Common myeloid progenitor, CD34-positive (primary cell): Measurements from ENCODE around the gene TEP1.
A peak's percentile ranks its signal among the peaks of the same experiment; 100 is the strongest.

Experiments used
- CTCF ChIA-PET: fragments of 350-600 bp; sonication (Branson Sonifier 250); formaldehyde crosslinking; loops from one replicate; lab custom pipeline; 2021; ENCODE audit warnings: antibody characterized with exemption; lab: Charles Lee
- POLR2A ChIA-PET: fragments of 350-600 bp; sonication (Branson Sonifier 250); formaldehyde crosslinking; loops from one replicate; lab custom pipeline; 2021; ENCODE audit warnings: antibody characterized with exemption; lab: Charles Lee
- DNase-seq, 3 donors: peaks; one replicate each; pipeline versions ENCODE4 v3.0.0 to v3.0.0-alpha.2; 2013
- H3K27ac ChIP-seq, 2 experiments: 1 replicate in 1 of 2; 2 replicates in 1 of 2; pipeline ENCODE4 v1.7.0; 2013; ENCODE audit warnings: inconsistent platforms in 2 of 2, low read length in 2 of 2, mild to moderate bottlenecking in 2 of 2, low read depth in 1 of 2, moderate library complexity in 1 of 2; ENCODE audit not compliant: severe bottlenecking in 2 of 2, insufficient read depth in 1 of 2, poor library complexity in 1 of 2
- H3K27me3 ChIP-seq, 5 experiments: replicated peaks in 2 of 5; 1 replicate in 3 of 5; 2 replicates in 2 of 5; pipeline versions ENCODE4 v1.6.1 to v1.7.0; 2013; ENCODE audit warnings: low read length in 4 of 5, mild to moderate bottlenecking in 2 of 5, moderate library complexity in 2 of 5, inconsistent platforms in 1 of 5; ENCODE audit not compliant: insufficient read depth in 5 of 5, control insufficient read depth in 4 of 5
- H3K36me3 ChIP-seq, 4 experiments: 1 replicate in 2 of 4; 2 replicates in 2 of 4; pipeline versions ENCODE4 v1.6.1 to v1.7.0; 2013; ENCODE audit warnings: low read length in 3 of 4, control low read depth in 1 of 4, mild to moderate bottlenecking in 1 of 4; ENCODE audit not compliant: control insufficient read depth in 4 of 4, insufficient read depth in 4 of 4
- H3K4me1 ChIP-seq, 4 experiments: 1 replicate in 3 of 4; 2 replicates in 1 of 4; pipeline versions ENCODE4 v1.6.1 to v1.7.1; 2013; ENCODE audit warnings: low read length in 3 of 4, mild to moderate bottlenecking in 3 of 4, control low read depth in 1 of 4, inconsistent platforms in 1 of 4, moderate library complexity in 1 of 4; ENCODE audit not compliant: control insufficient read depth in 4 of 4, insufficient read depth in 4 of 4; ENCODE audit errors: control extremely low read depth in 1 of 4
- H3K4me3 ChIP-seq, 7 experiments: 1 replicate in 4 of 7; 2 replicates in 3 of 7; pipeline versions ENCODE4 v1.5.1 to v1.7.0; 2013; ENCODE audit warnings: mild to moderate bottlenecking in 7 of 7, low read length in 6 of 7, moderate library complexity in 6 of 7, inconsistent platforms in 2 of 7, low read depth in 2 of 7, control low read depth in 1 of 7; ENCODE audit not compliant: insufficient read depth in 4 of 7, control insufficient read depth in 1 of 7; ENCODE audit errors: extremely low read depth in 1 of 7
- H3K9me3 ChIP-seq, 5 experiments: 1 replicate in 4 of 5; 2 replicates in 1 of 5; pipeline versions ENCODE4 v1.6.1 to v1.7.1; 2013; ENCODE audit warnings: low read length in 4 of 5, mild to moderate bottlenecking in 2 of 5, inconsistent platforms in 1 of 5, low read depth in 1 of 5, moderate library complexity in 1 of 5; ENCODE audit not compliant: control insufficient read depth in 4 of 5, insufficient read depth in 2 of 5; ENCODE audit errors: control extremely low read depth in 1 of 5
- WGBS: methylation state at CpG from one replicate; pipeline ENCODE4 v1.1.5; 2013; ENCODE audit not compliant: insufficient coverage; 5-methylcytosine and 5-hydroxymethylcytosine counted together

Gene TEP1

GRCh38 chr14:20421267-20421666 lies 8.0 kb upstream of the TEP1 start:
- peaks cover 0 to 15% (median 7%) of the 10 kb centered on the region in 4 experiments for H3K4me1 ChIP-seq
- no peaks in the 10 kb centered on the region for H3K9me3 ChIP-seq
- POLR2A ChIA-PET: no interaction called here
- WGBS: 100% methylated on average over 1 of the region's 2 CpGs
- CTCF ChIA-PET: interaction anchor here (1.2 to 3.1 kb wide), 6 partner anchors 12 to 226 kb away, joined by 3 to 9 read pairs (median 3); partner anchors contain the start of genes APEX1 and OSGEP
- no peak overlapping the region for H3K27ac ChIP-seq
- H3K27me3 ChIP-seq: no peaks in the 10 kb centered on the region
- no peaks in the 10 kb centered on the region for H3K36me3 ChIP-seq
- no peak overlapping the region for H3K4me3 ChIP-seq
- DNase-seq: no peak

GRCh38 chr14:20419419-20419818 lies 6.1 kb upstream of the TEP1 start:
- DNase-seq: peak in 2 of 3 donors; percentile 22 to 53
- Histone ChIP-seq H3K27ac (no peak overlapping the region), H3K27me3 (no peaks in the 10 kb centered on the region), H3K9me3 (no peaks in the 10 kb centered on the region), H3K4me3 (no peak overlapping the region), H3K4me1 (peaks cover 3 to 13% (median 12%) of the 10 kb centered on the region in 4 experiments), H3K36me3 (no peaks in the 10 kb centered on the region)
- ChIA-PET CTCF (interaction anchor here (1.0 kb wide), 1 partner anchor 73 kb away, joined by 3 read pairs; no protein-coding TSS in a partner anchor), POLR2A (no interaction called here)
- 83% methylated on average over 1 of the region's 1 CpG for WGBS

- Histone ChIP-seq H3K9me3 (no peaks in the 10 kb centered on the region), H3K36me3 (no peaks in the 10 kb centered on the region), H3K4me3 (no peak overlapping the region), H3K27ac (no peak overlapping the region), H3K4me1 (peaks cover 7 to 22% (median 21%) of the 10 kb centered on the region in 4 experiments), H3K27me3 (no peaks in the 10 kb centered on the region)
- ChIA-PET POLR2A (no interaction called here), CTCF (interaction anchor here (1.9 kb wide), 1 partner anchor 35 kb away, joined by 4 read pairs; no protein-coding TSS in a partner anchor)
- DNase-seq: no peak
- 100% methylated on average over 1 of the region's 2 CpGs for WGBS
Measured at GRCh38 chr14:20418501-20418909, 5.2 kb upstream of the TEP1 start.

GRCh38 chr14:20417250-20418186 lies 4.2 kb upstream of the TEP1 start:
- WGBS: 71% methylated on average over 5 of the region's 7 CpGs
- Histone ChIP-seq H3K27me3 (no peaks in the 10 kb centered on the region), H3K4me3 (no peak overlapping the region), H3K27ac (no peak overlapping the region), H3K36me3 (no peaks in the 10 kb centered on the region), H3K4me1 (peaks cover 7 to 26% (median 22%) of the 10 kb centered on the region in 4 experiments), H3K9me3 (no peaks in the 10 kb centered on the region)
- ChIA-PET CTCF (interaction anchor here (0.7 to 1.9 kb wide), 10 partner anchors 11 to 211 kb away, joined by 3 to 4 read pairs (median 3); partner anchors contain the start of gene PNP), POLR2A (interaction anchor here (0.6 kb wide), 2 partner anchors 8 to 52 kb away, joined by 3 read pairs; no protein-coding TSS in a partner anchor)
- peak in 2 of 3 donors; percentile 19 to 37 for DNase-seq

- ChIA-PET POLR2A (interaction anchor here (0.6 kb wide), 1 partner anchor 17 kb away, joined by 3 read pairs; no protein-coding TSS in a partner anchor), CTCF (interaction anchor here (0.6 to 3.8 kb wide), 25 partner anchors 8 to 197 kb away, joined by 3 to 34 read pairs (median 6); partner anchors contain the start of genes APEX1, KLHL33, OSGEP and PARP2)
- H3K4me1 ChIP-seq: peaks cover 11 to 33% (median 24%) of the 10 kb centered on the region in 4 experiments
- H3K27ac ChIP-seq: peak overlapping the region in 1 of 2 experiments; percentile 59
- H3K9me3 ChIP-seq: no peaks in the 10 kb centered on the region
- no peaks in the 10 kb centered on the region for H3K36me3 ChIP-seq
- peak overlapping the region in 1 of 7 experiments; percentile 50 for H3K4me3 ChIP-seq
- DNase-seq: no peak
- no peaks in the 10 kb centered on the region for H3K27me3 ChIP-seq
- WGBS: 100% methylated on average over 2 of the region's 2 CpGs
Measured at GRCh38 chr14:20416223-20416622, 2.9 kb upstream of the TEP1 start.

GRCh38 chr14:20415782-20416206 lies 2.5 kb upstream of the TEP1 start:
- H3K27me3 ChIP-seq: no peaks in the 10 kb centered on the region
- WGBS: 0% methylated on average over 1 of the region's 3 CpGs
- no peaks in the 10 kb centered on the region for H3K36me3 ChIP-seq
- H3K4me1 ChIP-seq: peaks cover 11 to 33% (median 24%) of the 10 kb centered on the region in 4 experiments
- H3K4me3 ChIP-seq: peak overlapping the region in 1 of 7 experiments; percentile 50
- peak overlapping the region in 1 of 2 experiments; percentile 59 for H3K27ac ChIP-seq
- peak; percentile 79 to 84 (median 81) for DNase-seq
- POLR2A ChIA-PET: interaction anchor here (0.6 kb wide), 1 partner anchor 18 kb away, joined by 3 read pairs; no protein-coding TSS in a partner anchor
- H3K9me3 ChIP-seq: no peaks in the 10 kb centered on the region
- CTCF ChIA-PET: interaction anchor here (0.6 to 3.8 kb wide), 25 partner anchors 8 to 198 kb away, joined by 3 to 34 read pairs (median 6); partner anchors contain the start of genes APEX1, KLHL33, OSGEP and PARP2
